ENCODE results near the gene FIZ1.

GRCh38 chr19:55617426-55617825 lies 18.1 kb upstream of the FIZ1 start:
- TF ChIP-seq MAFK (IDR thresholded peaks at IDR 0.05; ENCODE audit: low read depth, low read length) = no peak
- TF ChIP-seq RCOR1 (IDR thresholded peaks at IDR 0.05; ENCODE audit: insufficient replicate concordance, low read length) = no peak
- TF ChIP-seq POLR2A (IDR thresholded peaks at IDR 0.05; ENCODE audit: low read depth, low read length) = no peak
- TF ChIP-seq CTCF (conservative IDR thresholded peaks at IDR 0.05; ENCODE audit: low read depth, low read length) = no peak
- no peak for TF ChIP-seq ELK1 (IDR thresholded peaks at IDR 0.05; ENCODE audit: borderline replicate concordance, low read depth, low read length)
